Activated gamma-delta T cell (primary cell): Measurements from ENCODE around the gene RBM33.
"Not testable (repeated sequence)": the region's sequence is repeated elsewhere in the genome, so short reads cannot be mapped to it uniquely, and the experiment has no call there.

Experiments used
- DNase-seq: peaks from one replicate; lab custom pipeline; 2025; lab: John Stamatoyannopoulos, UW

The RBM33 gene

GRCh38 chr7:155665079-155665956 lies 20.9 kb downstream of the RBM33 start:
- no peak for DNase-seq

DNA sequence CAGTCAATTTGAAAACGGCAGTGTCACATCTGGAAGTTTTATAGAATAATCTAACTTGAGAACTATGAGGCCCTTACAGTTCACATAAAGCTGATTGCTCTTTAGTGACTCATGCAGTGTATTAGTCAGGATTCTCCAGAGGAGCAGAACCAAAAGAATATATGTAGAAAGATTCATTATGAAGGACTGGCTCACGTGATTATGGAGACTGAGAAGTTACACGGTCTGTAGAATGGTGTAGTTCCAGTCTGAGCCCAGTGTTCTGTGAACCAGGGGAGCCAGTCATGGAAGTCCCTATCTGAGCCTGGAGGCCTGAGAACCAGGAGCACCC lies 21.5 kb downstream of the RBM33 start:
- no peak for DNase-seq

DNA sequence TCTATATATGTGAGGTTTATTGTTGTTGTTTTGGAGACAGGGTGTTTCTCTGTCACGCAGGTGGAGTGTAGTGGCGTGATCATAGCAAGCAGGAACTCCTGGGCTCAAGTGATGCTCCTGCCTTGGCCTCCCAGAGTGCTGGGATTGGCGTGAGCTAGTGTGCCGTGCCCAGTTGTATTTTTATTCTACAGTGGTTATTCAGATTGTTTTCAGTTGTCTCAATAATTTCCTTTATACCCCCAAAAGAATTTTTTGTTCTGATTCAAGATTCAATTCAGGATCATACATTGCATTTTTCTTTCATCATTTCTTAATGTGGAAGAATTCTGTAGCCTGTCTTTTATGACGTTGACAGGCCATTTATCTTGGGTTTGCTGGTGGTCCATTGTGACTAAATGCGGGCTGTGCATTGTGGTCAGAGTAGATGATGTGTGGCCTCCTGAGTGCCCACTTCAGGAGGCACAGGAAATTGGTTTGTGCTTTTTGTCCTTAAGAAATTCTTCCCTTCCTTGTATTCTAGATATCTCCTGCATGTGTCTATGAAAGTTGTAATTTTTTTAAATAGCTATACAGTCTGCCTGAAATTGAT lies 22.9 kb downstream of the RBM33 start:
- no peak for DNase-seq

- DNase-seq = no peak
Observed at GRCh38 chr7:155669717-155670505, 25.4 kb downstream of the RBM33 start.

GRCh38 chr7:155670521-155670920 lies 26.1 kb downstream of the RBM33 start:
- DNase-seq = no peak

GRCh38 chr7:155674556-155674955 lies 30.1 kb downstream of the RBM33 start:
- no peak for DNase-seq

DNA sequence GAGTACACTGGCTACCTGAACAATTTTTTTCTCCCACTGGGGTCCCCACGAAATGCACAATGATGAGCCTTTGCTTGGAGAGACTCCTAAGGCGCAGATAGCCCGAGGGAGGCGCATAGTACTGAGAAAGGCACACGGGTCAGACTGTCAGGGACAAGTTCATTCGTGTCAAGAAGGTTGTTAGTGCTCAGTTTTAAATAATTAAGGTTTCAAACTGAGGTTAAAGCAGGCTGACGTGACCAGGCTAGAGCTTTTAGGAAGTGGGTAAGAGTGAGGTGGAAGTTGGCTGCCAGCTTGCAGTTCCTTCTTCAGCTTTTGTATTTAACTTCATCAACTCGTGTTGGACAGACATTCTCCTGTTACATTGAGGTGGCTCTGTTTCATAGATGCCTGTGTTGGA lies 31.6 kb downstream of the RBM33 start:
- DNase-seq = no peak

DNA sequence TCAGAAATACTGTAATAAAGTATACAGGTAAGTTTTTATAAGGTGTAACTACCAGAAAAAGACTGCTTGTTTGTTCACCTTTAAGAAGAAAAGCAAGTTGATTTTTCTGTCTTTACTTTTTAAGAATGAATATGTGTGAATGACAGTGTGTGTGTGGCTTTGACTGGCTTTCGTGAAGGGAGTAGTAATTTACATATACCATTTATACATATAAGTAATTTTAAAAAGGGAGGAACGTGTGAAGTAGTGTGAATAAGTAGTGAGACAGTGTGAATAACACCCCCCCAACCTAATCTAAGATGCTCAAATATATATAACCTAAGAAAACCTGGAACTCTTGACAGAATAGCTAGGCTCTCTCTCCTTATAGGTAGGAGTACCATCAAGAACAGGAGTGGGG lies 33.2 kb downstream of the RBM33 start:
- DNase-seq = no peak

DNA sequence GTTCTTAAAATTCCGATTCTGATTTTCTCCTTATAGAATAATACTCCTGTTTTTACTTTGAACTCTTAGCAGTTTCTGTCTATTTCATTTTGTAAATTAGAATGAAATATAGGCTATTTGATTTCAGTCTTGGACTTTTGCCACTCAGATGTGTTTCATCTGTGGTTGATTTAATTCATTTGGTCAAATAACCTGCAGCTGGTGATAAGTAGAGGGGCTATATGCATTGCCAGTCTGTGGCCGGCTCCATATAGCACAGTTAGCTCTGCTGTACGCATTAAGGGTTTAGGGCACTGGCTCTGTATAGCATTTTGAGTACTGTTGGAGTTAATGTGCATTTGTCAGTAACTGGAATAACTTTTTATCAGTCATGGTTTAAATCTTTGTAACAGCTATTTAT lies 35.7 kb downstream of the RBM33 start:
- DNase-seq = no peak

- DNase-seq = no peak
Observed at GRCh38 chr7:155680864-155681263, 36.4 kb downstream of the RBM33 start.

DNA sequence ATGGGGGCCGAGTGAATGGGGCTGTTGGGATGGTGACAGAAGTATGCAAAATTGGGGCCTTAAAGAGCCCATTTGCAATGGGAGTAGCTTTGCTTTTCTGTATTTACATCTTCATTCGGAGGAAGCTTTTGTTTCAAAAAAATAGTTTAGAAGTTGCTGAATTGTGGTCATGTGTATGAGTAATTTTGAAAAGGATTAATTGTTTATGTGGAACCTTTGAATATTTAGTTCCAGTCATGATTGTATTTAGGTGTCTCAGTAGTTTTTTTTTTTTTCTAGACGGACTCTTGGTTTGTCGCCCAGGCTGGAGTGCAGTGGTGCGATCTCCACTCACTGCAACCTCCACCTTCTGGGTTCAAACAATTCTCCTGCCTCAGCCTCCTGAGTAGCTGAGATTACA lies 37.2 kb downstream of the RBM33 start:
- DNase-seq = no peak

GRCh38 chr7:155682484-155682883 lies 38.0 kb downstream of the RBM33 start:
- DNase-seq = no peak

GRCh38 chr7:155683098-155683497 lies 38.6 kb downstream of the RBM33 start:
- no peak for DNase-seq

- no peak for DNase-seq
Observed at GRCh38 chr7:155683714-155684113, 39.3 kb downstream of the RBM33 start.

DNA sequence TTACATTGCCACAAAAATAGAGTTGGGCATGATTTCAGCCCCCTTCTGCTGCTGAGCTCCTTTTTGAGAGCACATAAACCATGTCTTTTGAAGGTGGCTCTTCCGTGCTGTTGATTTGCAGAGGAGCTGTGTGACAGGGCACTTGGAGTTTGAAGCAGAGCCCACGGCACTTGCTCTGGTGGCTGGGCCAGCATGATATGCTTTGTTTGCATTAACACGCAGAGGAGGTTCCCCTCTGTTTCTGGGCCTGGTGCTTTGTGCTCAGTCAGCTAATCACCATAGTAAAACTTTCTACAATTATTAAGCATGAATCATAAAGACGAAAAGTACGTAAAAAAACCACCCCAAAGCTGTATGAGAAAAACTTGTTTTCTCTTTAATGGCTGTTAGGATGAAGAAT lies 40.1 kb downstream of the RBM33 start:
- DNase-seq = no peak

- no peak for DNase-seq
Observed at GRCh38 chr7:155685070-155685790, 40.8 kb downstream of the RBM33 start.

DNA sequence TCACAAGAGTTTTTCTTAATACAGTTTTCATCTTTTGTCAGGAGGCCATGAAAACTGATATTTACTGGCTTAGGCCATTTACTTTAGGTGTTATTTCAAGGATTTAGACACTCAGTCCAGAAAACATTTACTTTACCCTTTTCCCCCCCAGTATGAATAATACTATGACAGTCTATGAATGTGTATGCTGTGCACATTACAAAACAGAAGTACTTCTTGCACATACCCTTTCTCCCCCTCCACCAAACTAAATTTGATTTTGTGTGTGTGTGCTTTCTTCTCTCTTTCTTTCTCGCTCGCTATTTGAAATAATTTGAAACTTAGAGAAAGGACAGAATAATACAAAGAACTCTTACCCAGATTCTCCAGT lies 41.3 kb downstream of the RBM33 start:
- no peak for DNase-seq

DNA sequence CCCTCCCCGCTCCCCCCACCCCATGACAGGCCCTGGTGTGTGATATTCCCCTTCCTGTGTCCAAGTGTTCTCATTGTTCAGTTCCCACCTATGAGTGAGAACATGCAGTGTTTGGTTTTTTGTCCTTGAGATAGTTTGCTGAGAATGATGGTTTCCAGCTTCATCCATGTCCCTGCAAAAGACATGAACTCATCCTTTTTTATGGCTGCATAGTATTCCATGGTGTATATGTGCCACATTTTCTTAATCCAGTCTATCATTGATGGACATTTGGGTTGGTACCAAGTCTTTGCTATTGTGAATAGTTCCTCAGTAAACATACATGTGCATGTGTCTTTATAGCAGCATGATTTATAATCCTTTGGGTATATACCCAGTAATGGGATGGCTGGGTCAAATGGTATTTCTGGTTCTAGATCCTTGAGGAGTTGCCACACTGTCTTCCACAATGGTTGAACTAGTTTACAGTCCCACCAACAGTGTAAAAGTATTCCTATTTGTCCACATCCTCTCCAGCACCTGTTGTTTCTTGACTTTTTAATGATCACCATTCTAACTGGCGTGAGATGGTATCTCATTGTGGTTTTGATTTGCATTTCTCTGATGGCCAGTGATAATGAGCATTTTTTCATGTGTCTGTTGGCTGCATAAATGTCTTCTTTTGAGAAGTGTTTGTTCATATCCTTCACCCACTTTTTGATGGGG lies 42.3 kb downstream of the RBM33 start:
- DNase-seq = not testable (repeated sequence)

DNA sequence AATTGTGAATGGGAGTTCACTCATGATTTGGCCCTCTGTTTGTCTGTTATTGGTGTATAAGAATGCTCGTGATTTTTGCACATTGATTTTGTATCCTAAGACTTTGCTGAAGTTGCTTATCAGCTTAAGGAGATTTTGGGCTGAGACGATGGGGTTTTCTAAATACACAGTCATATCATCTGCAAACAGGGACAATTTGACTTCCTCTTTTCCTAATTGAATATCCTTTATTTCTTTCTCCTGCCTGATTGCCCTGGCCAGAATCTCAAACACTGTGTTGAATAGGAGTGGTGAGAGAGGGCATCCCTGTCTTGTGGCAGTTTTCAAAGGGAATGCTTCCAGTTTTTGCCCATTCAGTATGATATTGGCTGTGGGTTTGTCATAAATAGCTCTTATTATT lies 43.8 kb downstream of the RBM33 start:
- DNase-seq = not testable (repeated sequence)

GRCh38 chr7:155690655-155691054 lies 46.2 kb downstream of the RBM33 start:
- not testable (repeated sequence) for DNase-seq

GRCh38 chr7:155692317-155692716 lies 47.9 kb downstream of the RBM33 start:
- DNase-seq = no peak

DNA sequence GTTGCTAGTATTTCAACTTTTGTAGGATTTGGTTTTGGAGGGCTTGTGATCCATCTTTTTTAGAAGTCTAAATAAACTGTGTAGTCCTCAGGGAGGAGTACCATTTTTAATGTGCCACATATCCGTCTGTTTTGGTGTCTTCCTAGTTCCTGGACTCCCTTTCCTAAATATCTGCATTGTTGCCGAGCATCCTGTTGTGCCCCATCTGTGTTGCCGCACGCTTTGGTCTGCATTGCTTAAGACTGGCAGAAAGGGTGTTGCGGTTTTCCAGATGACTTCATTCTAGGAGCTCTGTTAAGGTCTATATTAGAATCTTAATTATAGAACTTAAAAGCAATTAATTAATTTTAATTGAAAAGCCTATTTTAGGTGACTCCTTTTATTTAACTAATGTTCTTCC lies 49.4 kb downstream of the RBM33 start:
- DNase-seq = no peak
